Uterus (tissue), 4 donors: ENCODE results near the gene MYBPC1. TPM values are rescaled to one million over a fixed set of nuclear protein-coding genes. Genes with fewer than 3 reads are reported as not detected.

ENCODE experiments used
- DNase-seq, 2 donors: peaks; one replicate each; pipeline ENCODE4 v3.0.0-alpha.2; 2019 to 2020
- H3K27ac ChIP-seq, 2 donors: fragments of 200-600 bp; sonication (generic); 1 replicate in 1 of 2; 2 replicates in 1 of 2; pipeline ENCODE4 v1.5.1; 2016 to 2018
- H3K27me3 ChIP-seq, 2 donors: fragments of 200-600 bp; sonication (generic); one replicate each; pipeline ENCODE4 v1.5.1; 2018 to 2019; ENCODE audit warnings: control low read depth in 1 of 2
- H3K36me3 ChIP-seq, 2 donors: fragments of 200-600 bp; sonication (generic); one replicate each; pipeline ENCODE4 v1.5.1; 2019; ENCODE audit warnings: control low read depth in 1 of 2
- H3K4me1 ChIP-seq, 2 donors: fragments of 200-600 bp; sonication (generic); one replicate each; pipeline ENCODE4 v1.5.1; 2018 to 2019; ENCODE audit warnings: control low read depth in 1 of 2
- H3K4me3 ChIP-seq, 2 donors: fragments of 200-600 bp; sonication (generic); 1 replicate in 1 of 2; 2 replicates in 1 of 2; pipeline ENCODE4 v1.5.1; 2018 to 2019; ENCODE audit warnings: mild to moderate bottlenecking in 1 of 2
- H3K9me3 ChIP-seq, 2 donors: fragments of 200-600 bp; sonication (generic); one replicate each; pipeline ENCODE4 v1.5.1; 2019; ENCODE audit warnings: control low read depth in 1 of 2
- POLR2A ChIP-seq, 2 donors: fragments of 450-650 bp; IDR thresholded peaks; one replicate each; pipeline ENCODE4 v1.6.1; 2016; ENCODE audit warnings: antibody characterized with exemption in 2 of 2, mild to moderate bottlenecking in 1 of 2, moderate library complexity in 1 of 2
- intact Hi-C: fragments of 100-400 bp; cut with DNase I; formaldehyde crosslinking; loops from one replicate; pipeline ENCODE4 v1.15.1; 2023; ENCODE audit warnings: low total_unique reads
- total RNA-seq, 4 donors: library from RNA; depleted of rRNA in 3 of 4; stranded (reverse); fragments of >200 nt in 3 of 4; gene quantifications; one replicate each; pipeline versions ENCODE4 v1.1.0 to v1.2.4, GENCODE V29; 2014 to 2023
- TF ChIP-seq, protein P1 (sequence below), 4 experiments: fragments of 200-600 bp in 2 of 4; fragments of 450-650 bp in 2 of 4; sonication (generic) in 2 of 4; IDR thresholded peaks; one replicate each; pipeline ENCODE4 v1.5.1; 2016 to 2019; ENCODE audit warnings: antibody characterized with exemption in 4 of 4, mild to moderate bottlenecking in 2 of 4, moderate library complexity in 1 of 4
- donor health status: DM: yes; HTN: yes; CAD: no.

The MYBPC1 gene
- total RNA-seq, 4 donors from 2014 or later = 0.14 to 0.73 TPM; not detected in 2

DNA sequence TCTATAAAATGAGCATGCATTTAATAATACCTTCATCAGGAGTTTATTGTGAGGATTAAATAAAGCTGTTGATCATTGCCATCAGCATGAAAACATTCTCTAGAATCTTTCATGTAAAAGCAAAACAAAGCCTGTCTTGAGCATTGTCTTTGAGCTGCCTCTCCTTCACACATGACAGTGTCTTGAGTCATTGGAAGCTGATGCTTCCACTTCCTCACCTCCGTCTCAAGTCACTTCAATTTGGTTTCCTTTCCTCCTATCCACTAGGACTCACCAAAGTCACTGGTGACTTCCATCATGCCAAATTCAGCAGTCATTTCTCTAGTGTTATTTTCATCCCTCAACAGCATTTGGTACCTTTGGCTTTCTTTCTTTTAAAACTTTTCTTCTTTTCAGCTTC is 31.6 kb upstream of the MYBPC1 start:
- Histone ChIP-seq H3K4me1 (no peaks in the 10 kb centered on the region), H3K27ac (no peak overlapping the region), H3K9me3 (no peaks in the 10 kb centered on the region), H3K36me3 (no peaks in the 10 kb centered on the region), H3K27me3 (no peaks in the 10 kb centered on the region), H3K4me3 (no peak overlapping the region)
- no peak for TF ChIP-seq POLR2A (IDR thresholded peaks at IDR 0.05)
- TF ChIP-seq, protein P1, sequence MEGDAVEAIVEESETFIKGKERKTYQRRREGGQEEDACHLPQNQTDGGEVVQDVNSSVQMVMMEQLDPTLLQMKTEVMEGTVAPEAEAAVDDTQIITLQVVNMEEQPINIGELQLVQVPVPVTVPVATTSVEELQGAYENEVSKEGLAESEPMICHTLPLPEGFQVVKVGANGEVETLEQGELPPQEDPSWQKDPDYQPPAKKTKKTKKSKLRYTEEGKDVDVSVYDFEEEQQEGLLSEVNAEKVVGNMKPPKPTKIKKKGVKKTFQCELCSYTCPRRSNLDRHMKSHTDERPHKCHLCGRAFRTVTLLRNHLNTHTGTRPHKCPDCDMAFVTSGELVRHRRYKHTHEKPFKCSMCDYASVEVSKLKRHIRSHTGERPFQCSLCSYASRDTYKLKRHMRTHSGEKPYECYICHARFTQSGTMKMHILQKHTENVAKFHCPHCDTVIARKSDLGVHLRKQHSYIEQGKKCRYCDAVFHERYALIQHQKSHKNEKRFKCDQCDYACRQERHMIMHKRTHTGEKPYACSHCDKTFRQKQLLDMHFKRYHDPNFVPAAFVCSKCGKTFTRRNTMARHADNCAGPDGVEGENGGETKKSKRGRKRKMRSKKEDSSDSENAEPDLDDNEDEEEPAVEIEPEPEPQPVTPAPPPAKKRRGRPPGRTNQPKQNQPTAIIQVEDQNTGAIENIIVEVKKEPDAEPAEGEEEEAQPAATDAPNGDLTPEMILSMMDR (IDR thresholded peaks at IDR 0.05) = no peak
- DNase-seq = no peak
- intact Hi-C loops = no loop called here

DNA sequence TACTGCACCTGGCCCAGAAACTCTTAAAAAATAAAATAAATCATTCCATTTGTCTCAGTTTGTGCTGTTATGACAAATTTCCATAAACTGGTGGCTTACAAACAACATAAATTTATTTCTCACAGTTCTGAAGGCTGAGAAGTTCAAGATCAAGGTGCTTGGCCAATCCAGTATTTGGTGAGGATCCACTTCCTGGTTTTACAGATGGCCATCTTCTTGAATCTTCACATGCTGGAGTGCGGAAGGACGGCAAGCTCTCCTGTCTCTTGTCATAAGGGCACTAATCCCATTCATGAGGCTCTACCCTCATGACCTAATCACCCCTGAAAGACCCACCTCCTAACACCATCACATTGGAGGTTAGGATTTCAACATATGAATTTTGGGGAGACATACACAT is 29.9 kb upstream of the MYBPC1 start:
- intact Hi-C loops = no loop called here
- H3K27me3 ChIP-seq = no peaks in the 10 kb centered on the region
- no peaks in the 10 kb centered on the region for H3K9me3 ChIP-seq
- TF ChIP-seq POLR2A (IDR thresholded peaks at IDR 0.05) = no peak
- TF ChIP-seq, protein P1 (IDR thresholded peaks at IDR 0.05) = no peak
- no peaks in the 10 kb centered on the region for H3K36me3 ChIP-seq
- DNase-seq = no peak
- H3K4me1 ChIP-seq = no peaks in the 10 kb centered on the region
- H3K4me3 ChIP-seq = no peak overlapping the region
- no peak overlapping the region for H3K27ac ChIP-seq

DNA sequence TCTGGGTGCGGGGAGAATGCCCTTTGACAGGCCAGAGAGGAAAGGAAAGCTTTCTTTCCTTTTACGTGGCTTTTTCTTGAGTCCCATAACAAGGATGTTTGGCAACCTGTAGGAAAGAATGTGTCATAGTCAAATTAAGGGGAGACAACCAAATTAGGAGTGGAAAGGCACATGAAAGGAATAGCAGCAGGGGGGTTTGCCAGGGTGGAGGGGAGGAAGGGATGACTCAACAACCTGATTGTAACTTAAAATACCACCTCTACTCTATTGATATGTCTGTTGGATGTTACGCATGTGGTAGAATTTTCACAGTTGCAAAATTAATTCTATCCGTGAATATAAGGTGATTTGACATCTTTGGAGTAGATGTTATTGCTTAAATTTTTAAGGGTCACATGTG is 28.5 kb upstream of the MYBPC1 start:
- DNase-seq = no peak
- TF ChIP-seq, protein P1 (IDR thresholded peaks at IDR 0.05) = no peak
- TF ChIP-seq POLR2A (IDR thresholded peaks at IDR 0.05) = no peak
- no peaks in the 10 kb centered on the region for H3K27me3 ChIP-seq
- H3K4me3 ChIP-seq = no peak overlapping the region
- no peak overlapping the region for H3K27ac ChIP-seq
- intact Hi-C loops = no loop called here
- no peaks in the 10 kb centered on the region for H3K4me1 ChIP-seq
- H3K9me3 ChIP-seq = no peaks in the 10 kb centered on the region
- H3K36me3 ChIP-seq = no peaks in the 10 kb centered on the region

DNA sequence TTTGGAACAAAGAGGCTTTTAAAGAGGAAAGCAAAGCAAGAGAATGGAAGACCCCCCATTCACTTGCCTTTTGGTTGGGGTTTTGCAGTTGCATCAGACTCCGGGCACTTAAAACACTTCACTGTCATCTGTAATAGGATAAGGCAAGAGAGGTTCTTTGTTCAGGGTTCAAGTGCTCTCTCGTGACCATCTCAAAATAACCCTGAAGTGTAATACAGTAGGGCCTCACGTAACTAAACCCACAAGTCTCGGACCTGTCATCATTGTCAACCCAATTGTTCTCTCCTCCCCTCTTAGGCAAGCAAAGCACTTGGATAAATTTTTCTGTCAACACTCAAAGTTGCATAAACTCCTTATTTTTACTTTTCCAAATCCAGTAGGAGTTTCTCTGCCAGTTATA is 26.9 kb upstream of the MYBPC1 start:
- intact Hi-C loops = no loop called here
- TF ChIP-seq POLR2A (IDR thresholded peaks at IDR 0.05) = no peak
- TF ChIP-seq, protein P1 (IDR thresholded peaks at IDR 0.05) = no peak
- H3K4me1 ChIP-seq = no peaks in the 10 kb centered on the region
- no peak for DNase-seq
- H3K4me3 ChIP-seq = no peak overlapping the region
- H3K27ac ChIP-seq = no peak overlapping the region
- H3K36me3 ChIP-seq = no peaks in the 10 kb centered on the region
- H3K27me3 ChIP-seq = no peaks in the 10 kb centered on the region
- H3K9me3 ChIP-seq = no peaks in the 10 kb centered on the region

DNA sequence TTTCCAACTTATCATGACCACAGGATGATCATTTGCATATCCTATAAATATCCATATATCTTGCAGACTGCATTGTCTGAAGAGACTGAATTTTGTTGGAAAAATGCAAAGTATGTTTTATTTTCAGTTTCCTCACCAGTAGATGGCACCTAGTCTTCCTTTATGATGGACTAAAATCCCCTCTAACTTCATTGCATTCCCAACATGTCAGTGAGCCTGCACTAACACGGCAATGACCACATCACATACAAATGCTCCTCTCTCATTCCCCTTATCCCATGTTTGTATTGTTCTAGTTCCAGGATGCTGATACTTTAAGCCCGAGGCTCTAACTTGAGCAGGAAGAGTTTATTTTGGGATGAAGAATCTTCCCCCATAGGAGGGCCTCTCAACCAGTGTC is 24.7 kb upstream of the MYBPC1 start:
- intact Hi-C loops = no loop called here
- no peaks in the 10 kb centered on the region for H3K27me3 ChIP-seq
- H3K9me3 ChIP-seq = no peaks in the 10 kb centered on the region
- DNase-seq = no peak
- no peaks in the 10 kb centered on the region for H3K36me3 ChIP-seq
- no peak for TF ChIP-seq POLR2A (IDR thresholded peaks at IDR 0.05)
- TF ChIP-seq, protein P1 (IDR thresholded peaks at IDR 0.05) = peak in 1 of 4 experiments; percentile 39
- no peak overlapping the region for H3K27ac ChIP-seq
- no peaks in the 10 kb centered on the region for H3K4me1 ChIP-seq
- H3K4me3 ChIP-seq = no peak overlapping the region
